SH-SY5Y (cell line): ENCODE data around the gene PLXDC2.

Source experiments
- GATA2 ChIP-seq: IDR thresholded peaks from 2 replicates; pipeline ENCODE4 v1.6.1; 2011; ENCODE audit warnings: mild to moderate bottlenecking, low read depth, low read length
- GATA3 ChIP-seq: IDR thresholded peaks from 2 replicates; pipeline ENCODE4 v1.6.1; 2011; ENCODE audit warnings: low read depth, mild to moderate bottlenecking, low read length, moderate library complexity

DNA sequence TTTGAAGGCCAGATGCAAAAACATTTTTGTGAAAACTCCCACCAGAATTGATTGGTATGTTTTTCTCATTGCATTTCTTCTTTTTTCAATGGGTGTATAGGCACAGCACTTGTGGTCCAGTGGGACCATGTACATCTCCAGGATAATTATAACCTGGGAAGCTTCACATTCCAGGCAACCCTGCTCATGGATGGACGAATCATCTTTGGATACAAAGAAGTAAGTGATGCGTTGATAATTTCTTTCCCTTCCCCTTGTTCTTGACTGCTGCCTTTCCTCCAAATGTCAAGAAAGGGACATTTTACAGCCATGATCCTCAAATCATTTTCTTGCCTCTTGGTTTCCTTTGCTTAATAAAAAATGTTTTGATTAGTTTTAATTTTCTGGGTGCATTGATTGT is 331.5 kb downstream of the PLXDC2 start:
- TF ChIP-seq GATA2 = no peak
- no peak for TF ChIP-seq GATA3
